ENCODE measurements around the gene ECT2. TPM values are rescaled to one million over a fixed set of nuclear protein-coding genes. Genes with fewer than 3 reads are reported as not detected.

The ECT2 gene
- total RNA-seq, 1 experiment from 2014 or later = 81.3 TPM

GRCh38 chr3:172853005-172853404, 102.5 kb downstream of the ECT2 start:
- WGBS (ENCODE audit: extremely low coverage, insufficient read length, low lambda C conversion rate) = no CpG with 5 or more reads among the region's 1 CpG
- H3K14ac ChIP-seq (ENCODE audit: insufficient read depth, low read length) = no peak overlapping the region
- no peak overlapping the region for H3K4ac ChIP-seq (ENCODE audit: low read depth, low read length)
- Mint-ChIP-seq H3K9me3 (no peaks in the 10 kb centered on the region), H3K27ac (no peak overlapping the region), H3K27me3 (ENCODE audit: low read depth) (peaks cover 16% of the 10 kb centered on the region), H3K36me3 (ENCODE audit: insufficient read depth in 1 of 3, low read depth in 3 of 3) (no peaks in the 10 kb centered on the region), H3K4me3 (no peak overlapping the region), H3K4me1 (peaks cover 4 to 9% of the 10 kb centered on the region in 2 experiments)
- H2BK120ac ChIP-seq (ENCODE audit: low read depth, low read length, poor library complexity, severe bottlenecking) = no peak overlapping the region
- no peak overlapping the region for H3K18ac ChIP-seq (ENCODE audit: insufficient read length, low read depth, low read length)
- DNase-seq = no peak
- H3K56ac ChIP-seq (ENCODE audit: insufficient read length, low read depth, low read length) = no peak overlapping the region
- no peak overlapping the region for H4K5ac ChIP-seq (ENCODE audit: insufficient read length, low read depth, low read length)
- TF ChIP-seq CTCF (conservative IDR thresholded peaks at IDR 0.05) = no peak
- H4K91ac ChIP-seq (ENCODE audit: insufficient read length, low read depth, low read length) = no peak overlapping the region
- H3K23me2 ChIP-seq (ENCODE audit: insufficient read length, low read depth, low read length, poor library complexity, severe bottlenecking) = no peaks in the 10 kb centered on the region
- no peak overlapping the region for H3K9ac ChIP-seq (ENCODE audit: extremely low read depth, insufficient read length, low read length)
- no peaks in the 10 kb centered on the region for H3K79me2 ChIP-seq (ENCODE audit: insufficient read depth, low read length)
- H2BK12ac ChIP-seq (ENCODE audit: insufficient read length, low read depth, low read length) = no peak overlapping the region
- H2BK15ac ChIP-seq (ENCODE audit: low read depth, low read length) = no peak overlapping the region
- peaks cover 10% of the 10 kb centered on the region; the same call in 1 of the 2 replicates for H3K4me1 ChIP-seq (ENCODE audit: insufficient read depth, low read length)
- H2BK5ac ChIP-seq (ENCODE audit: insufficient read length, low read length) = no peak overlapping the region
- H3K27me3 ChIP-seq (ENCODE audit: insufficient read depth, low read length) = no peaks in the 10 kb centered on the region; the same call in 1 of the 2 replicates
- H2AFZ ChIP-seq (ENCODE audit: low read length) = no peak overlapping the region
- H2AK5ac ChIP-seq (ENCODE audit: insufficient read length, low read length) = no peak overlapping the region
- H3T11ph ChIP-seq (ENCODE audit: low read length) = no peak overlapping the region
- no peak overlapping the region for H4K8ac ChIP-seq (replicated peaks; ENCODE audit: insufficient read length, low read depth, low read length)
- no peaks in the 10 kb centered on the region for H3K9me3 ChIP-seq (ENCODE audit: control insufficient read depth, low read depth, low read length)
- H3K79me1 ChIP-seq (ENCODE audit: insufficient read depth, low read depth, low read length, poor library complexity, severe bottlenecking) = no peaks in the 10 kb centered on the region
- H4K20me1 ChIP-seq (ENCODE audit: control insufficient read depth, insufficient read depth, insufficient read length) = no peaks in the 10 kb centered on the region
- no peak overlapping the region for H2BK20ac ChIP-seq (ENCODE audit: low read depth, low read length, poor library complexity, severe bottlenecking)
- no peak overlapping the region for H3K4me2 ChIP-seq (ENCODE audit: insufficient read depth, insufficient read length, low read length)
- H3K23ac ChIP-seq (ENCODE audit: insufficient read length, low read depth, low read length) = no peak overlapping the region
- H3K27ac ChIP-seq (ENCODE audit: insufficient read length, low read depth, low read length) = no peak overlapping the region
